Astrocyte (in vitro differentiated cells and primary cell): ENCODE results near the gene ZCCHC10. TPM values are rescaled to one million over a fixed set of nuclear protein-coding genes. Genes with fewer than 3 reads are reported as not detected.

Source experiments
- DNase-seq: peaks from one replicate; pipeline ENCODE4 v3.0.0-alpha.2; 2010; ENCODE audit warnings: low read depth
- FAIRE-seq: peaks from 2 replicates; lab custom pipeline; 2011; peaks lifted over from hg19 to GRCh38; lab: Jason Lieb, UNC
- H2AFZ ChIP-seq: 2 replicates; pipeline ENCODE4 v1.6.0; 2012; ENCODE audit warnings: low read depth, low read length, inconsistent platforms
- H3K27ac ChIP-seq: 2 replicates; pipeline ENCODE4 v1.5.1; 2011; ENCODE audit warnings: low read depth, low read length, inconsistent platforms
- H3K27me3 ChIP-seq: 2 replicates; pipeline ENCODE4 v1.6.0; 2011; ENCODE audit warnings: low read length, inconsistent platforms; ENCODE audit not compliant: insufficient read depth
- H3K36me3 ChIP-seq: 2 replicates; pipeline ENCODE4 v1.5.1; 2011; ENCODE audit warnings: low read length, inconsistent platforms; ENCODE audit not compliant: insufficient read depth
- H3K4me1 ChIP-seq: 2 replicates; pipeline ENCODE4 v1.5.1; 2011; ENCODE audit warnings: low read length, inconsistent platforms; ENCODE audit not compliant: insufficient read depth
- H3K4me2 ChIP-seq: 2 replicates; pipeline ENCODE4 v1.6.0; 2012; ENCODE audit warnings: low read length, inconsistent platforms
- H3K4me3 ChIP-seq: 2 replicates; pipeline ENCODE4 v1.5.1; 2011; ENCODE audit warnings: low read depth, mild to moderate bottlenecking, low read length, inconsistent platforms; ENCODE audit not compliant: insufficient read depth
- H3K79me2 ChIP-seq: 2 replicates; pipeline ENCODE4 v1.6.0; 2012; ENCODE audit warnings: mild to moderate bottlenecking, low read length, inconsistent platforms; ENCODE audit not compliant: insufficient read depth
- H3K9ac ChIP-seq: 2 replicates; pipeline ENCODE4 v1.6.0; 2012; ENCODE audit warnings: mild to moderate bottlenecking, low read length, inconsistent platforms
- H3K9me3 ChIP-seq: 2 replicates; pipeline ENCODE4 v1.5.1; 2012; ENCODE audit warnings: low read depth, mild to moderate bottlenecking, low read length, inconsistent platforms; ENCODE audit not compliant: insufficient read depth
- H4K20me1 ChIP-seq: 2 replicates; pipeline ENCODE4 v1.6.0; 2012; ENCODE audit warnings: low read length, inconsistent platforms; ENCODE audit not compliant: insufficient read depth
- H3K27ac Mint-ChIP-seq: one replicate; pipeline ENCODE4 v1.8.0; 2021; ENCODE audit warnings: mild to moderate bottlenecking, mixed read lengths; ENCODE audit not compliant: unreplicated experiment
- H3K27me3 Mint-ChIP-seq: one replicate; pipeline ENCODE4 v1.8.0; 2021; ENCODE audit warnings: low read depth, mixed read lengths; ENCODE audit not compliant: unreplicated experiment
- H3K36me3 Mint-ChIP-seq: one replicate; pipeline ENCODE4 v1.8.0; 2021; ENCODE audit warnings: low read depth, mixed read lengths; ENCODE audit not compliant: unreplicated experiment
- H3K4me1 Mint-ChIP-seq: one replicate; pipeline ENCODE4 v1.8.0; 2021; ENCODE audit warnings: low read depth, mixed read lengths; ENCODE audit not compliant: unreplicated experiment
- H3K4me3 Mint-ChIP-seq: one replicate; pipeline ENCODE4 v1.8.0; 2021; ENCODE audit warnings: mild to moderate bottlenecking, moderate library complexity, mixed read lengths; ENCODE audit not compliant: unreplicated experiment
- H3K9me3 Mint-ChIP-seq: one replicate; pipeline ENCODE4 v1.8.0; 2021; ENCODE audit warnings: mild to moderate bottlenecking, mixed read lengths; ENCODE audit not compliant: unreplicated experiment
- CTCF ChIP-seq: IDR thresholded peaks from 2 replicates; pipeline ENCODE4 v1.5.1; 2011; ENCODE audit warnings: low read depth, mild to moderate bottlenecking, inconsistent platforms, low read length, moderate library complexity; ENCODE audit not compliant: insufficient read depth
- EZH2 ChIP-seq: IDR thresholded peaks from 2 replicates; pipeline ENCODE4 v1.6.1; 2012; ENCODE audit warnings: mild to moderate bottlenecking, low read length, inconsistent platforms; ENCODE audit not compliant: insufficient read depth
- total RNA-seq: library from RNA; stranded (reverse); gene quantifications from 2 replicates; pipeline ENCODE4 v1.2.1, GENCODE V29; 2021

The ZCCHC10 gene
- total RNA-seq, 1 donor from 2014 or later: 29.1 TPM

- Histone ChIP-seq H3K4me2 (peak overlapping the region; percentile 99), H4K20me1 (peaks cover 33% of the 10 kb centered on the region), H3K79me2 (peaks cover 48% of the 10 kb centered on the region), H3K27me3 (no peaks in the 10 kb centered on the region), H3K9me3 (no peaks in the 10 kb centered on the region), H3K27ac (peak overlapping the region; percentile 98), H2AFZ (no peak overlapping the region), H3K4me3 (peak overlapping the region; percentile 87), H3K9ac (peak overlapping the region; percentile 99), H3K4me1 (peaks cover 13% of the 10 kb centered on the region), H3K36me3 (no peaks in the 10 kb centered on the region)
- DNase-seq: no peak
- H3K4me1 Mint-ChIP-seq: peaks cover 23% of the 10 kb centered on the region
- FAIRE-seq: no peak
- TF ChIP-seq CTCF (no peak), EZH2 (no peak)
- H3K27ac Mint-ChIP-seq: peak overlapping the region; percentile 99
- peaks cover 2% of the 10 kb centered on the region for H3K9me3 Mint-ChIP-seq
- no peaks in the 10 kb centered on the region for H3K27me3 Mint-ChIP-seq
- H3K4me3 Mint-ChIP-seq: peak overlapping the region; percentile 95
- peaks cover 2% of the 10 kb centered on the region for H3K36me3 Mint-ChIP-seq
Measured at GRCh38 chr5:133050521-133050920, 24.2 kb upstream of the ZCCHC10 start.

GRCh38 chr5:133049726-133050048 lies 23.3 kb upstream of the ZCCHC10 start:
- Histone ChIP-seq H3K9me3 (no peaks in the 10 kb centered on the region), H3K4me3 (no peak overlapping the region), H4K20me1 (peaks cover 25% of the 10 kb centered on the region), H3K79me2 (peaks cover 40% of the 10 kb centered on the region), H3K9ac (peak overlapping the region; percentile 11), H3K4me1 (peaks cover 12% of the 10 kb centered on the region), H3K36me3 (no peaks in the 10 kb centered on the region), H3K4me2 (peak overlapping the region; percentile 40), H3K27me3 (no peaks in the 10 kb centered on the region), H2AFZ (no peak overlapping the region), H3K27ac (peak overlapping the region; percentile 19)
- peaks cover 2% of the 10 kb centered on the region for H3K36me3 Mint-ChIP-seq
- H3K4me3 Mint-ChIP-seq: no peak overlapping the region
- no peaks in the 10 kb centered on the region for H3K27me3 Mint-ChIP-seq
- DNase-seq: no peak
- peaks cover 2% of the 10 kb centered on the region for H3K9me3 Mint-ChIP-seq
- peaks cover 19% of the 10 kb centered on the region for H3K4me1 Mint-ChIP-seq
- FAIRE-seq: no peak
- no peak overlapping the region for H3K27ac Mint-ChIP-seq
- TF ChIP-seq EZH2 (no peak), CTCF (no peak)

- H3K27ac Mint-ChIP-seq: no peak overlapping the region
- H3K36me3 ChIP-seq: no peaks in the 10 kb centered on the region
- H3K79me2 ChIP-seq: peaks cover 34% of the 10 kb centered on the region
- peak overlapping the region; percentile 40 for H3K4me2 ChIP-seq
- H4K20me1 ChIP-seq: peaks cover 19% of the 10 kb centered on the region
- H2AFZ ChIP-seq: no peak overlapping the region
- peaks cover 2% of the 10 kb centered on the region for H3K36me3 Mint-ChIP-seq
- peak overlapping the region; percentile 23 for H3K27ac ChIP-seq
- TF ChIP-seq EZH2: no peak
- TF ChIP-seq CTCF: no peak
- no peak overlapping the region for H3K4me3 Mint-ChIP-seq
- no peaks in the 10 kb centered on the region for H3K9me3 ChIP-seq
- peaks cover 2% of the 10 kb centered on the region for H3K9me3 Mint-ChIP-seq
- peak overlapping the region; percentile 11 for H3K9ac ChIP-seq
- peaks cover 10% of the 10 kb centered on the region for H3K4me1 ChIP-seq
- H3K4me3 ChIP-seq: no peak overlapping the region
- FAIRE-seq: no peak
- no peaks in the 10 kb centered on the region for H3K27me3 ChIP-seq
- H3K27me3 Mint-ChIP-seq: no peaks in the 10 kb centered on the region
- peaks cover 19% of the 10 kb centered on the region for H3K4me1 Mint-ChIP-seq
- peak; percentile 48 for DNase-seq
Measured at GRCh38 chr5:133048993-133049725, 22.8 kb upstream of the ZCCHC10 start.
